Ovary (tissue), 9 donors: Measurements from ENCODE around the gene MN1. TPM values are rescaled to one million over a fixed set of nuclear protein-coding genes. Genes with fewer than 3 reads are reported as not detected.

Experiments
- DNase-seq, 5 donors: peaks; one replicate each; pipeline ENCODE4 v3.0.0-alpha.2; 2019 to 2020
- H3K27ac ChIP-seq, 2 donors: fragments of 200-600 bp; one replicate each; pipeline versions ENCODE4 v1.5.1 to v1.8.0; 2019 to 2022
- H3K27me3 ChIP-seq: fragments of 200-600 bp; one replicate; pipeline ENCODE4 v1.8.0; 2022
- H3K36me3 ChIP-seq: fragments of 200-600 bp; sonication (generic); one replicate; pipeline ENCODE4 v1.5.1; 2019
- H3K4me1 ChIP-seq: one replicate; pipeline ENCODE4 v1.8.1; 2013; ENCODE audit warnings: mild to moderate bottlenecking, moderate library complexity; ENCODE audit not compliant: insufficient read depth
- H3K4me3 ChIP-seq: fragments of 200-600 bp; sonication (generic); one replicate; pipeline ENCODE4 v1.5.1; 2017
- H3K9me3 ChIP-seq, 2 donors: fragments of 200-600 bp in 1 of 2; sonication (generic) in 1 of 2; one replicate each; pipeline versions ENCODE4 v1.5.1 to v1.8.1; 2013 to 2019; ENCODE audit warnings: mild to moderate bottlenecking in 1 of 2, moderate library complexity in 1 of 2
- CTCF ChIP-seq, 3 donors: fragments of 450-650 bp in 2 of 3; fragments of 200-600 bp in 1 of 3; IDR thresholded peaks; one replicate each; pipeline versions ENCODE4 v1.5.1 to v1.8.0; 2016 to 2022; ENCODE audit warnings: antibody characterized with exemption in 3 of 3, mild to moderate bottlenecking in 1 of 3
- EP300 ChIP-seq: sonication (generic); formaldehyde crosslinking; IDR thresholded peaks from one replicate; pipeline ENCODE4 v1.6.1; 2017; ENCODE audit warnings: antibody characterized with exemption
- POLR2A ChIP-seq: fragments of 450-650 bp; IDR thresholded peaks from one replicate; pipeline ENCODE4 v1.6.1; 2017; ENCODE audit warnings: antibody characterized with exemption, mild to moderate bottlenecking, moderate library complexity
- WGBS, 3 donors: extraction: QIAGEN DNeasy Blood & Tissue Kit in 1 of 3; methylation state at CpG; one replicate each; pipeline versions ENCODE4 v1.1.5 to v1.1.7; 2013 to 2017; 5-methylcytosine and 5-hydroxymethylcytosine counted together
- intact Hi-C, 4 donors: fragments of 100-400 bp; cut with DNase I; formaldehyde crosslinking; loops; one replicate each; pipeline versions ENCODE4 v1.11.0 to v1.15.1; 2022 to 2023
- polyA plus RNA-seq, 2 donors: library from polyadenylated mRNA; stranded (reverse); fragments of 200-250 nt in 1 of 2; fragments of 350-450 nt in 1 of 2; fragmentation: Illumina TruSeq in 1 of 2; extraction: RNeasy Lipid Tissue Mini Kit (QIAGEN cat#74804) in 1 of 2; gene quantifications; one replicate each; pipeline ENCODE4 v1.2.3, GENCODE V29; 2013 to 2014
- total RNA-seq, 7 donors: library from RNA; depleted of rRNA in 2 of 7; stranded (reverse); fragments of >200 nt in 2 of 7; fragmentation: NEBNext Ultra II Directional in 3 of 7; extraction: Animal tissue kit (Norgen Biotek cat#: 25700) in 3 of 7; gene quantifications; one replicate each; pipeline versions ENCODE4 v1.1.0 to v1.2.4, GENCODE V29; 2016 to 2023
- donor health status: DM: no; HTN: no; CAD: no; lungs with moderate emphysema.
- donor health status: DM: no; HTN: no; CAD: no.
- donor health status: Bipolar disorder and iron deficiency.
- donor health status: DM: yes; HTN: yes; CAD: no.
- donor health status: DM: no; HTN: no; CAD: no.
- donor health status: DM: yes; HTN: yes; CAD: no.

Gene MN1
- total and polyA plus RNA-seq, 9 donors, result 6.7 to 33.5 (median 13.4) TPM

- no peaks in the 10 kb centered on the region for H3K27me3 ChIP-seq
- WGBS, 3 donors, result 8 to 14% (median 11%) methylated on average over 1 of the region's 1 CpG
- H3K4me3 ChIP-seq, result no peak overlapping the region
- H3K4me1 ChIP-seq, result peaks cover 4% of the 10 kb centered on the region
- no peak for DNase-seq
- intact Hi-C loops, result no loop called here
- no peak overlapping the region for H3K27ac ChIP-seq
- H3K9me3 ChIP-seq, result no peaks in the 10 kb centered on the region
- no peak for TF ChIP-seq EP300
- TF ChIP-seq CTCF (IDR thresholded peaks at IDR 0.05), result no peak
- no peak for TF ChIP-seq POLR2A
- H3K36me3 ChIP-seq, result no peaks in the 10 kb centered on the region
These were observed 78.4 kb downstream of the MN1 start for GRCh38 chr22:27723158-27723557.

- no peak overlapping the region for H3K27ac ChIP-seq
- no peak for DNase-seq
- H3K36me3 ChIP-seq, result no peaks in the 10 kb centered on the region
- no peaks in the 10 kb centered on the region for H3K9me3 ChIP-seq
- no peaks in the 10 kb centered on the region for H3K27me3 ChIP-seq
- H3K4me1 ChIP-seq, result peaks cover 6% of the 10 kb centered on the region
- 75 to 77% (median 76%) methylated on average over 5 of the region's 5 CpGs for WGBS, 3 donors
- TF ChIP-seq CTCF (IDR thresholded peaks at IDR 0.05), result no peak
- TF ChIP-seq EP300, result no peak
- no peak for TF ChIP-seq POLR2A
- intact Hi-C loops, result no loop called here
- no peak overlapping the region for H3K4me3 ChIP-seq
These were observed 80.7 kb downstream of the MN1 start for GRCh38 chr22:27720860-27721259.

GRCh38 chr22:27719535-27720227 lies 81.9 kb downstream of the MN1 start:
- TF ChIP-seq CTCF (IDR thresholded peaks at IDR 0.05) (no peak), POLR2A (no peak)
- Histone ChIP-seq H3K27me3 (no peaks in the 10 kb centered on the region), H3K36me3 (no peaks in the 10 kb centered on the region), H3K4me1 (peaks cover 6% of the 10 kb centered on the region), H3K9me3 (no peaks in the 10 kb centered on the region), H3K27ac (no peak overlapping the region), H3K4me3 (no peak overlapping the region)
- 43 to 49% (median 45%) methylated on average over 8 of the region's 8 CpGs for WGBS, 3 donors
- no peak for DNase-seq
- intact Hi-C loops, result no loop called here

GRCh38 chr22:27719036-27719347 lies 82.6 kb downstream of the MN1 start:
- 61 to 88% (median 68%) methylated on average over 3 of the region's 3 CpGs for WGBS, 3 donors
- H3K27me3 ChIP-seq, result no peaks in the 10 kb centered on the region
- DNase-seq, result no peak
- no peaks in the 10 kb centered on the region for H3K36me3 ChIP-seq
- H3K27ac ChIP-seq, result no peak overlapping the region
- TF ChIP-seq POLR2A, result no peak
- peaks cover 6% of the 10 kb centered on the region for H3K4me1 ChIP-seq
- intact Hi-C loops, result no loop called here
- no peak overlapping the region for H3K4me3 ChIP-seq
- no peaks in the 10 kb centered on the region for H3K9me3 ChIP-seq

GRCh38 chr22:27718186-27719035 lies 83.1 kb downstream of the MN1 start:
- no peaks in the 10 kb centered on the region for H3K9me3 ChIP-seq
- no peaks in the 10 kb centered on the region for H3K36me3 ChIP-seq
- no peak overlapping the region for H3K27ac ChIP-seq
- peak; percentile 32 to 73 (median 61) for DNase-seq
- H3K27me3 ChIP-seq, result no peaks in the 10 kb centered on the region
- TF ChIP-seq CTCF (IDR thresholded peaks at IDR 0.05), result no peak
- TF ChIP-seq EP300, result peak; percentile 54
- WGBS, 3 donors, result 11 to 14% (median 13%) methylated on average over 10 of the region's 10 CpGs
- peaks cover 6% of the 10 kb centered on the region for H3K4me1 ChIP-seq
- H3K4me3 ChIP-seq, result no peak overlapping the region
- intact Hi-C loops, result no loop called here
